ENCODE measurements around the gene PPP2R3A.
"Not testable (repeated sequence)": the region's sequence is repeated elsewhere in the genome, so short reads cannot be mapped to it uniquely, and the experiment has no call there.

Gene PPP2R3A

DNA sequence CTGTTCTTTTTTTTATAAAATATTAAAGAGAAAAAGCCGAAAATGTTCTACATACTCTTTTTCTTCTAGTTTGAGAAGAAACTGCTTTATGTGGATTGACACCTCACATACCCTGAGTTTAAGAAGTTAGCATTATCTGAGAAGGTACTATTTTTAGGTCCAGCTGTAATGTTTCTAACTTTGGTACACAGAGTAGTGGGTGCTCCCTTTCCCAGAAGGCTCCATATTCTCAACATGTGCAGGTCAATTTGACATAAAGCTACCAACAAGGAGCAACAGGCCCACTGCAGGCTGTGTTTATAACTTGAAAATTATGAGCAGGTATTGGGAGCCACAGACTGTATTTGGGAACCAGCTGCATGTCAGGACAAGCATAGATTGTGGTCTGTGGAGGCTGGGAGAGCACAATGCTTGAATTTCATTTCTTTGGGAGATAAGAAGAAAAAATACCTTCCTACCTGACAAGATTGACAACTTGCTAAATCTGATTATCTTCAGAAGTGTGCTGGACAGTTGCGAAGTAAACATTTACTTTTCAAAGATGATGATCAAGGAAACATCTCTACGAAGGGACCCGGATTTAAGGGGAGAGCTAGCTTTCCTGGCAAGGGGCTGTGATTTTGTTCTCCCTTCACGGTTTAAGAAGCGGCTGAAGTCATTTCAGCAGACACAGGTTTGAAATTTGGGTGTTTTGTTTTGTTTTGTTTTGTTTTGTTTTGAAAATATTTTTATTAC lies 57.2 kb downstream of the PPP2R3A start:
- DNase-seq (ENCODE audit: low spot score), result no peak

DNA sequence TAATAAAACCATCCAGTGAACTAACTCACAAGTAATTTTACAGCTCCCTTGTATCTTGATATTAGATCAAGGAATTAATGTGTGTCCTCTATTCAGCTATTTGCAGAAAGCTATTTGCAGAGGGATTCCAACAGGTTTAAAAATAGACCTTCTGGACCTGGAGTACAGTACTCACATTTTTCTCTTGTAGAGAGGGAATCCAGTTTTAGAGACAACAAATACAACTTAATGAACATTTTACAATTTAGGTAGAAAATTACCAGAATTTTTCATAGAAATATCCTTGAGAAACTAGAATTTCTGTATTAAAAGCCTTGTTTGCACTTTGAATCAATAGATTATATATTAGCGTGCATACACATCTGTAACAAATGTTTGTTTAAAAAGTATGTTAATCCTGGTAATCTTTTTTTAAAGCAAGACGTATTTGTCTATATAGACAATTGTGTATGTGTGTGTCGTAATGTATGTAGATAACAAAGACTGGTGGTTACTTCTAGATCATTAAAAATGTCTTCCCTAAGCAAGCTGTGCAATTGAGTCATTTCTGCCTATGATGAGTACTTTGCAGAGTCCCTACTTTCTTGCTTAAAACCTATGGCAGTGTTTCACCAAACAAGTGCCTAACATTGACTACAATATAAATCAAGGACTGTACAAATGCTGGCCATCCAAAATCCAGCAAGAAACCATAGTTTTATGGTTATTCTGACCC lies 57.9 kb downstream of the PPP2R3A start:
- DNase-seq (ENCODE audit: low spot score), result no peak

DNA sequence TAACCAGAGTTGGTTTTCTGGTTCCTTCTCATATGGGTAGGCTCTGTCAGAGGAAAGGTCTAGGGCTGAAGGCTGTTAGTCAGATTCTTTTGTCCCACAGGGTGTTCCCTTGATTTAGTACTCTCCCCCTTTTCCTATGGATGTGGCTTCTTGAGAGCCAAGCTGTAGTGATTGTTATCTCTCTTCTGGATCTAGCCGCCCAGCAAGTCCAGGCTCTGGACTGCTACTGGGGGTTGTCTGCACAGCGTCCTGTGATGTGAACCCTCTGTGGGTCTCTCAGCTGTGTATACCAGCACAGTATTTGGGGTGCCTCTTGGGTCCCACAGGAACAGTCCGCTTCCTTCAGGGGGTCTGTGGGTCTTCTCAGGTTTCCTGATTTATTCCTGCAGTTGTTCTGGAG lies 70.8 kb downstream of the PPP2R3A start:
- DNase-seq (ENCODE audit: low spot score), result no peak

DNA sequence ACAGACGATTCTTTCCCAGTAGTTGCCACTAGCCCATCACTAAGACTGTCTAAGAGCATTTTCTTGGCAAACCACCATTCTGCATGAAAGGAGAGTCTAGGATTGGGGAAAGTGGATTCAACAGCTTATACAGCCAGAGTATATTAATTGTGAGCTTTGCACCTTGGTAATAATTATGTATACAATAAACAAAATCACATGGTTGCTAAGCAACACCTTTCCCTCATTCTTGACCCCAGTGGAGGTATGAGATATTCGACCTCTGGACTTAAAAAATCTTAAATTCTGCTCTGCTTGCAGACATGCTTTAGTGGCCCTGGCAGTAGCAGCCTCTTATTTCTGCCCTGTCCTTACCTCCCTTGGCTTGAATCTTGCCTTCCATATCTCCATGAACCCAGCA lies 73.1 kb downstream of the PPP2R3A start:
- DNase-seq (ENCODE audit: low spot score), result no peak

DNA sequence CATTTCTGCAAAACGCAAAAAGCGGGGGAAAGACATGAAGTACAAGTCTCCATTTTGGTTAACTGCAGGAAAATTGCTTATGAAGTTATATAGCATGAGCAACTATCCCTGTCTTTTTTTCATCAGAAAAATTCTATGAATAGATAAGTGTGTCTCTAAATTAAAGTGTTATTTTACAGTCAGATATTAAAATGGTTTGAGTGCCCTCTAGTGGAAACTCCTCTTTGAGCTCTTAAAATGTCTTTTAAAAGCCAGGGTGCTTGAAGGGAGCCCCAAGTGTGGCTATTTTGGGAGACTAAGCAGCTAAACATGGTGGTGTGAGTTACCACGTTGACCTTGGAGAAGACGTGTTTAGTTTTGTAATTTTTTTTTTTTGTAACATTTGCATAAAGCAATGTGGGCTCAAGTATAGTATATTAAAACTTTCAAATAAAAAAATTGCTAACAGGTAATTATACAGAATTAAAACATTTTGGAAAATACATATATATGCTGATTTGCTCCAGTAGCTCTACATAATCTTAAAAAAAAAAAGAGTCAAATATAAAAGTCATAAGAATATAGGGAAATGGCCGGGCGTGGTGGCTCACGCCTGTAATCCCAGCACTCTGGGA lies 77.2 kb downstream of the PPP2R3A start:
- DNase-seq (ENCODE audit: low spot score), result peak; percentile 48

DNA sequence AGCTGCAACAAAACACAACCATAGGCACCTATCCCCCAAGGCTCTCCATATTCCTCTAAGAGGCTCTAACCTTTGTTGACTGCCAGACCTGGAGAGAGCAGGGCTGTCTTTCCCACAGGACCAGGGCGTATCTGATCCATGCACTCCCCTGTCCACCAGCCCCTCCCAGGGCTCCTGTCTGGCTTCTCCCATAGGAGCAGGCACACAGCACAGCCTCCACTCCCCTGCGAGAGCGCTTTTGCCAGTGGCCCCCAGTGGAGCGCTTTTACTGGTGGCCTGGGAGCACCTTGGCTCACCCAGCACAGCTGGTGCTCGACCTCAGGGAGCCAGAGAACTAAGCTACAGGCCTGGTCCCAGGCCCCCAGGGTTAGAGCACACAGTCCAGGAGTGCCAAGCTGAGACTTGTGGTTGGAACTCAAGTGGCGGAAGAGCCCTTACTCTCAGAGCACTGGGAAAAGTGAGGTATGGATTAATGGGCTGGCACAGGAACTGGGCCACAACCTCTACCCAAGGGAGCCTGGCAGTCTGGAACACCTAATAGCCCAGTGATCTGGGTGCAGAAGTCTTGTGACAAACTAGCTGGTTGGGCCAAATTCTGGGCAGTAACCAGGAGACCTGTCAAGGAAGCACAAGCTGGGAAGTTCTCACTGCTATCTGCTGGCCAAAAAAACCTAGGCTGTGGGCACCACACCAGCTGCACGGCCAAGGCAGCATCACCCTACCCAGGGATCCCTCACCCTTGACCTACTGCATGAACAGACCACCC lies 79.6 kb downstream of the PPP2R3A start:
- DNase-seq (ENCODE audit: low spot score), result no peak

DNA sequence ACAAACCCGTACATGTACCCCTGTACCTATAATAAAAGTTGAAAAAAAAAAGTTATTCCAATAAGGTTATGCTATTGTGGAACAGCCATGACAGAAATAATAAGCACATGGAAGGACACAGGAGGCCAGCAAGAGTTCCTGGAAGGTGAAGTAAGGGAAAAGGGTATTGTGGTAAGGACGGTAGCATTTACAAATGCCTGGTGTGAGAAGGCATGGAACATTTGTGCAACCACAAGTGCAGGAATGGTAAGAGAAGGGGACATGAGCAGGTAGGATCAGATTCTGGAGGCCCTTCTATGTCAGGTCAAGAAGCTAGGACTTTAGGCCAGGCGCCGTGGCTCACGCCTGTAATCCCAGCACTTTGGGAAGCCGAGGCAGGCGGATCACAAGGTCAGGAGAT lies 82.5 kb downstream of the PPP2R3A start:
- no peak for DNase-seq (ENCODE audit: low spot score)

DNA sequence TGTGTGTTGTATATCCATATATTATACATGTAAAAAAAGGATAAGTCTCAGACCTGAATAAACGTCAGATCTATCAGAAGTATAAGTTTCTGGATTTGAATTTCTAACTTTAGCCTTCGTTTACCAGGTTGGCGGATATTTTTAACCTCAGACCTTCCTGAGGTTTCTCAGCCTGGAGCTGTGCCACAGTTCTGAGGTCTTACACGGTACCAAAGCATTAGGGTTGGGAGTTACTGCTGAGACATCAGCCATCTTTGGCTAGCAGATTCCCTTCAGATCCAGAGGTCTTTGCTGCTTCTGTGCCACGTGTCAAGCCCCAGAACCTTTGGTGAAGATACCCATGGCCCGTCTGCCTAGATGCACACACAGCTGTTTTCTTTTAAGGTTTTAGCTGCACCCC lies 84.7 kb downstream of the PPP2R3A start:
- DNase-seq (ENCODE audit: low spot score), result no peak

DNA sequence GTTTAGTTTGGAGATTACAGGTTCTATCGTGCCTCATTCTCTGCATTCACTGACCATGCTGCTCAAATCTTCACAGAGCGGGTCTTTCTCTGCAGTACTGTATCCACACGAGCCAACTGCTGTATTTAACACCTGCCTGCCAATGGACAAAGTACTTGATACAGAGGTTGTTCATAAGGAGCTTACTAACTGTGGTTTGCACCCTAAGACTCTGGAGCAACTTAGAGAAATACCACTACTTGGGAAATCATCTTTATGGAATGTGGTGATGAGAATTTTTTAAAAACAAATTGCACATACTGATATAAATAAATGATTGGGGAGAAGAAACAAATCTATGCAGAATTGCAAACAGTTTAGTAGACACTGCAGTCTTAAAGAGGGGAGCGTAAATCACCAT lies 90.0 kb downstream of the PPP2R3A start:
- DNase-seq (ENCODE audit: low spot score), result no peak

DNA sequence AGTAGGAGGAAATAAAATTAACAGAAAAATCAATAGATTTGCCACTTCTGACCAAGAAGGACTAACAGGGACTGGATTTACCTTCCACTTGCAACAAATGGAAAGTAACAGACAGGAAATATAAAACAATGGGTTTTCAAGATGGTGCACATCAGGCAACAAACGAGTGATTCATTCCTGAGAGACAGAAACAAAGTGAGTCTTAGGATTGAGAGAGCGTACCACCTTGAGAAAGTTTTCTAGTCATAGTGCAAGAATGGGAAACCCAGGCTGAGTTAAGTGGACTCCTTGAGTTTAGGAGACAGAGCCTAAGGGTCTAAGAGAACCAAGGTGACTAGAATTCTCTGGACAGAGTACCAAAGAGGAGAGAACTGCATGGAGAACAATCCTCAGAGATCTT lies 101.7 kb downstream of the PPP2R3A start:
- no peak for DNase-seq (ENCODE audit: low spot score)

DNA sequence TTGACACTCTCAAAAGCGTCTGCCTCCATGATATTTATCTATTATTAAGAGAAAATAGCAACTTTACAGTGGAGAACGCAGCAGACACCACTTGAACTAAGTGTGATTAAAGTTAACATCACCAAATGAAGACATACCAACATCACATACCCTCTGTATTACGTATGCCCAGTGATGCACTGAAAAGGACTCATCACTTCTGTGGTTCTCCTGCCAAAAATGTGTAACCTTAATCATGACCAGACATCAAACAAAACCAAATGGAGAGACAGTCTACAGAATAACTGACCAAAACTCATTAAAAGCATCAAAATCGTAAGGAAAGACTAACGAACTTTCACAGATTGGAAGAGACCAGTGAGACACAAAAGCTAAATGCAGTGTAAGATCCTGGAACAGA lies 103.2 kb downstream of the PPP2R3A start:
- no peak for DNase-seq (ENCODE audit: low spot score)

DNA sequence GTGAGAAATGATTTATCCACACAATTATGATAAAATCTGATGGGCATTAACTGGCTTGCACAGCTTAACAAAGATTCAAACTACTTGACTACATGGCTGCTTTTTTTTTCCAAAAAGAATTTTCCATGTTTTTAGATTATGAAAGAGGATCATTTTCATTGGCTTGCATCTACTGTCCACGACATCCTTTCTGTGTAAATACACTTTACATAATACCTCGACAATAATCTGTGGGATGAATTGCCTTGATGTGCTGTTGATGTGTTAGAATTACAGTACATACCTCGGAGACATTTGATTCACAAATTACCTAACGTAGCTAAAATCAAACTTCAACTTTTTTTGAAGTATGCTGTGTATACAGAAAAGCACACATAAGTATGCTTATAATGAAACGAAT lies 104.4 kb downstream of the PPP2R3A start:
- DNase-seq (ENCODE audit: low spot score), result no peak

DNA sequence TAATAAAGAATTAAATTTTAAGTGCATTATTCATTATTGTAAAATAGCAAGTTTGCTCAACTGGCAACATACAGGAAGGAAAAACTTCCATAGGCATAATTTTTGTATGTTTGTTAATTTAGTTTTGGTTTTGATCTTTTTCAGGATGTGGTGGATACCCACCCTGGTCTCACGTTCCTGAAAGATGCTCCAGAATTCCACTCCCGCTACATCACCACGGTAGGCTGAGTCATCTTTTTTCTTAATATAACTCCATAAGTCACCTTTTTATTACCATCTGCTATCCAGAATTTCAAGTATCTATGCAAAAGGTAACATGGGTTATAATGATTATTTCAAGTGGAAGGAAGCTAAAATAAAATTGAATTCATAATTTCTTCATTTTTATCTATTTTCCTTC lies 104.8 kb downstream of the PPP2R3A start:
- DNase-seq (ENCODE audit: low spot score), result no peak

DNA sequence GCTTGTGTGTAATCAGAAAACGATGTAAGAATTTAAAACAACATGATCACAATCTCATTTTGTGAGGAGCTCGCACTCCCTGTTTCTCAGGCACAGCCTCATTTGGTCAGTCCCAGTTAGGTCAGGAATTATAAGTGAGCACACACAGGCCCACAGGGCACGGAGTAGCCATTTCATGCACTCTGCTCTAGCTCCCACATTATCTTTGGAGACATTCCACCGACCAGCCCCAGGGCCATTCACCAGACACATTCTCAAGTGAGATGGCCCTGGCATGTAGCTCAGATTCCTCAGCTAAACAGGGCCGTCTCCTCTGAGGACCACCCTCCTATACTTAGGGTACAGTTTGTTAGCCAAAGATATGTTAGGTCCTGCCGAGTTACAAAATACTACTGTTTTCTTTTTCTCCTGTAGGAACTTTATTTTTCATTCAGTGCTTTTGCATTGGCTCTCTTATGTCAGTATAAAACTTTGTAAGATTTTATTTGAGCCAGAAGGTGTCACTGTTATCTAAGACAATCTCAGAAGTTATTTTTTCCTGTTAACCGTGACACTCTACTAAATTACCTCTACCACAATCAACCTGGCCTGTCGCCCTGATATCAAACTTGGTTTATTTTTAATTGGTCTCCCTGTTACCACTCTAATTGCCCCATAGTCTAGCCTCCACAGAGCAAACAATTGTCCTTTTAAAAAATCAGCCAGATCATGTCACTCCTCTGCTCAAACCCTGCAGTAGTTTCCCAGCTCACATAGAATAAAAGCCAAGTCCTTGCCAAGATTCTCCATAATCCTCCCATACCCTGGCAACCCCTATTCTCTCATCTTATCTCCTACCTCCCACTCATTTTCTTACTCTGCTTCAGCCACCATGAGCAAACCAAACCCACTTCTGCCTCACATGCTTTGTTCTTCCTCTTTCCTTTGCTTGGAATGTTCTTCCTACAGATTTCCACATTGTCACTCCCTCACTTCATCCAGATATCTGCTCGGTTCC lies 105.7 kb downstream of the PPP2R3A start:
- DNase-seq (ENCODE audit: low spot score), result no peak

DNA sequence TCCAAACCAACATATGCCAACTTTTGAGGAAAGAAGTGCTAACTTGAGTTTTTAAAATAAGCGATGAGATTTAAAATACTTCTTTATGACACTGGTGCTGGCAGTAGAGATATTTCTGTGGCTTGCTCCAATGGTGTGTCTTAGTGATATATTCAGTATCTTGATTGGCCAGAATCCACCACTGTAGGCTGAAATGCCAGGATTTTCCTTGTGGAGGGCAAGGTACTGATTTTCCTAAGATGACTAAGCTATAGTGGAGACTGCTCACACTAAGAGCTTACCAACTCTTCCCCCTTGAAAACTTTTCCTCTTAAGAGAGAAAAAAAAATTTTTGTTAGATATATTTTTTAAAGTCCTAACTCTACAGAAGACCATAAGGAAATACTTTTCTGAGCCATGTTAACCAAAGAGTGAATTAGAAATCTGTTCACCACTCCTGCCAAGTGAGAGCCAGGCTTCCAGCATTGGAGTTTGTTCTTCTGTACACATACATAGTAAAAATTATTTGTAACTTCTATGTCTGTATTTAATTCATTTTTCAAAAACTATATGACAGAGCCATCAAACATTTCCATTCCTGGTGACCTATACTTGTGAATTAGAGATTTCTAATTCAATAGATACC lies 109.1 kb downstream of the PPP2R3A start:
- no peak for DNase-seq (ENCODE audit: low spot score)

DNA sequence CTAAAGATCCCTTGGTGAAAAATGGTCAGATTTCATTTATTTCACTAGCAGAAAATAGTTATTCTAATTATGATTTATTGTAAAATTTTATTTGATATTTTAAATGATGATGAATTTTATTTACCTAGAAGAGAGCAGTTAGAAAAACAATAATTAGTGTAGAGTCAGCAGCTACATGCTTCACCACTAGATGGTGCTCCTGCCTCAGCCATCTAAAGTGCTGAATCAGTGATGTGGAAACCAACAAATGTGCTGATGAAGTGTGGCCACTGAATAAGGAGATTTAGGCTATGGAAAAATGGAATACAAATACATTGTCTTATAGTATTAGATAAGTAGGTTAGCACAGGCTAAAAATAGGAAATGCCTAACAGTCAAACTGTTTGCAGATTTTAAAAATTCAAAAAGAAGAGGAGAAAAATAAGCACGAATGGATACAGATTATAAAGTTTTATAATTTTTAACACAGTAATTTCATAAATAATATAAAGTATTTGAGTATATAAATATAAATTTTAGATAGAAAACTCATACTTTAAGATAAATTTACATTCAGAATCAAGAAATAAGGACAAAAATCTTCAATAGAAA lies 109.8 kb downstream of the PPP2R3A start:
- peak; percentile 27 for DNase-seq (ENCODE audit: low spot score)

DNA sequence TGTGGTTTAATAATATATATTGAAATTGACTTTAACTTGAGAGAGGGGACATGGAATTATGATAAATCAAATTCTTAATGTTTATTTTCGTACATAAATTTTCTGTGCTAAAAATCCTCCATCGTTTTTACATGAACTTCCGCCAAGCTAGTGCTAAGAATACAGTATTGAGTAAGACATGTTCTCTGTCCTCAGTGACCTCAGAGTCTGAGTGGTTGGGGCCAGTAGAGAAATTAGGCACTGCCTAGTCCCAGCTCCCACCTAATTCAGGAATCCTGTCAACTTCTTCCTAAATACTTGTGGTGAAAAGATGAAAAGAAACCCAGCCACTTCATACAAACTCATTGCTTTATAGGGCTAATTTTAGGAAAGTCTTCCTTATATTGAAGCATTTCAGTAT lies 110.3 kb downstream of the PPP2R3A start:
- no peak for DNase-seq (ENCODE audit: low spot score)

DNA sequence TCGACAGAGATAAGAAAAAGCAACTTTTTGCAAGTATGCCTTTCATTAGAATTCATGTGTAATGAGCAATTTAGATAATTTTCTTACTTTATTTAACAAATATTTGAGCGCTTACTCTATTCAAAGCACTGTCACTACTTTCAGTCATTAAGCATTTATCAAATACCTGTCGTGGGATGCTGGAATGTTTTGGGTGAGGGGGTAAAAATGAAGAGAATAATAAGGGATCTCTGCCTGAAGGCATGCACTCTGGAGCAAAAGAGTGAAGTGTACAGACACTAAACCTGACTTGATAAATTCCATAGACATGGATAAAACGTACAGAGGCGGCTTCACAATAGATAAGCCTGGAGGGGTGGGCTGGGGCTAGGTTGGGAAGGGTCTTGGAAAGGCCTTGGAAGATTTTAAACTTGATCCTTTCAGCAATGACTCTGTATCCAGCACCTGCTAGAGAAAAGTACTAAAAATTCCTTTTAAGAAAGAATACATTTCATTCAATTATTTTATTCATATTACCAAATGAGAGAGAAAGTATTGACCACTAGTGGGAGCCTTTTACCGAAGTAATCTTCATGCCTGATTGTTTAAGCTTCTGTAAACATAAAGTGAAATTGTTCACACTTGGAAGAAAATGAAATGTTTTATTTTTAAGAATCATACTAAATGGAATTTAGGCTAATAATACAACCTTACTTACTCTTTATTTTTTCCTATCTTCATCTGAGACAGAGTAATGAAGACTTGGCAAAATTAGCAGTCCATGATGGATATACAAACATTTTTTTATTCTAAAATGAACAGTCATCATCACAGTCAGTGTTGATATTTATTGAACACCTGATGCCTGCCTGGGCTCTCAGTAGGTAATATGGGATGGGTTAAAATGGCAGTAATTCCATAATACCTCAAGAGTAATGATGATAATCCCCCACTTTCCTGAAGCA lies 113.2 kb downstream of the PPP2R3A start:
- peak; percentile 6 for DNase-seq (ENCODE audit: low spot score)

DNA sequence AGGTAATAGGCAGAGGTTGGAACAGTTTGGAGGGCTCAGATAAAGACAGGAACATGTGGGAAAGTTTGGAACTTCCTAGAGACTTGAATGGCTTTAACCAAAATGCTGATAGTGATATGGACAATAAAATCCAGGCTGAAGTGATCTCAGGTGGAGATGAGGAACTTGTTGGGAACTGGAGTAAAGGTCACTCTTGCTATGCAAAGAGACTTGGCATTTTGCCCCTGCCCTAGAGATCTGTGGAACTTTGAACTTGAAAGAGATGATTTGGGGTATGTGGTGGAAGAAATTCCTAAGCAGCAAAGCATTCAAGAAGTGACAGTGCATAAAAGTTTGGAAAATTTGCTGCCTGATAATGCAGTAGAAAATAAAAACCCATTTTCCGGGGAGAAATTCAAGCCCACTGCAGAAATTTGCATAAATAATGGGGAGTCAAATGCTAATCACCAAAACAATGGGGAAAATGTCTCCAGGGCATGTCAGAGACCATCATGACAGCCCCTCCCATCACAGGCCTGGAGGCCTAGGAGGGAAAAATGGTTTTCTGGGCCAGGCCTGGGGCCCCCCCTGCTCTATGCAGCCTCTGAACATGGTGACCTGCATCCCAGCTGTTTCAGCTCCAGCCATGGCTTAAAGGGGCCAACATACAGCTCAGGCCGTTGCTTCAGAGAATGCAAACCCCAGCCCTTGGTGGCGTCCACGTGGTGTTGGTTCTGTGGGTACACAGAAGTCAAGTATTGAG lies 118.3 kb downstream of the PPP2R3A start:
- not testable (repeated sequence) for DNase-seq (ENCODE audit: low spot score)

Data from germinal center (tissue), 1 donor.